GM12878 (cell line): Measurements from ENCODE around the gene SGSH. TPM values are rescaled to one million over a fixed set of nuclear protein-coding genes. Genes with fewer than 3 reads are reported as not detected.

Experiments used
- BHLHE40 ChIP-seq, 2 experiments: fragments of 450-650 bp in 1 of 2; IDR thresholded peaks; 2 replicates each; pipeline ENCODE4 v1.6.1; 2011 to 2017; ENCODE audit warnings: low read depth in 2 of 2, borderline replicate concordance in 1 of 2, improper control_type of control experiment in 1 of 2, low read length in 1 of 2, mild to moderate bottlenecking in 1 of 2
- BMI1 ChIP-seq: fragments of 450-650 bp; IDR thresholded peaks from 2 replicates; pipeline ENCODE4 v1.6.1; 2016; ENCODE audit warnings: mild to moderate bottlenecking, moderate library complexity, borderline replicate concordance
- CHD4 ChIP-seq: fragments of 200-600 bp; sonication (generic); IDR thresholded peaks from 2 replicates; pipeline ENCODE4 v1.6.1; 2016; ENCODE audit warnings: mild to moderate bottlenecking
- DPF2 ChIP-seq: fragments of 450-650 bp; IDR thresholded peaks from 2 replicates; pipeline ENCODE4 v1.6.1; 2017; ENCODE audit warnings: mild to moderate bottlenecking
- EGR1 ChIP-seq, 2 experiments: IDR thresholded peaks; 1 replicate in 1 of 2; 2 replicates in 1 of 2; pipeline ENCODE4 v1.6.1; 2011 to 2012; ENCODE audit warnings: low read depth in 2 of 2, low read length in 2 of 2, borderline replicate concordance in 1 of 2, mild to moderate bottlenecking in 1 of 2, moderate library complexity in 1 of 2
- EZH2 ChIP-seq: IDR thresholded peaks from 2 replicates; pipeline ENCODE4 v1.6.1; 2012; ENCODE audit warnings: low read depth, mild to moderate bottlenecking, control low read depth, inconsistent platforms, low read length, borderline replicate concordance; ENCODE audit not compliant: control insufficient read depth
- GATAD2B ChIP-seq: fragments of 450-650 bp; conservative IDR thresholded peaks from 2 replicates; pipeline ENCODE4 v1.6.1; 2017; ENCODE audit warnings: low read depth, mild to moderate bottlenecking, moderate library complexity
- IKZF2 ChIP-seq, 2 experiments: fragments of 450-650 bp; IDR thresholded peaks; 2 replicates each; pipeline ENCODE4 v1.6.1; 2017; ENCODE audit warnings: mild to moderate bottlenecking in 2 of 2, moderate library complexity in 2 of 2
- LARP7 ChIP-seq: fragments of 450-650 bp; IDR thresholded peaks from 2 replicates; pipeline ENCODE4 v1.6.1; 2017; ENCODE audit warnings: mild to moderate bottlenecking
- PAX5 ChIP-seq: IDR thresholded peaks from 2 replicates; pipeline ENCODE4 v1.6.1; 2011; ENCODE audit warnings: low read depth, low read length, borderline replicate concordance
- RB1 ChIP-seq: fragments of 450-650 bp; formaldehyde crosslinking; IDR thresholded peaks from 2 replicates; pipeline ENCODE4 v1.6.1; 2017; ENCODE audit warnings: mild to moderate bottlenecking, borderline replicate concordance
- SMARCA5 ChIP-seq: fragments of 450-650 bp; IDR thresholded peaks from 2 replicates; pipeline ENCODE4 v1.6.1; 2017; ENCODE audit warnings: mild to moderate bottlenecking
- STAT1 ChIP-seq: fragments of 450-650 bp; conservative IDR thresholded peaks from 2 replicates; pipeline ENCODE4 v1.6.1; 2014; ENCODE audit warnings: antibody characterized with exemption, mild to moderate bottlenecking
- TCF12 ChIP-seq: IDR thresholded peaks from 2 replicates; pipeline ENCODE4 v1.6.1; 2011; ENCODE audit warnings: low read depth, mild to moderate bottlenecking, low read length
- ZNF24 ChIP-seq: fragments of 450-650 bp; IDR thresholded peaks from 2 replicates; pipeline ENCODE4 v1.6.1; 2017; ENCODE audit warnings: antibody characterized with exemption, mild to moderate bottlenecking
- ZNF592 ChIP-seq: fragments of 450-650 bp; IDR thresholded peaks from 2 replicates; pipeline ENCODE4 v1.6.1; 2017; ENCODE audit warnings: mild to moderate bottlenecking, moderate library complexity
- ZNF622 ChIP-seq: fragments of 450-650 bp; IDR thresholded peaks from 2 replicates; pipeline ENCODE4 v1.6.1; 2017; ENCODE audit warnings: mild to moderate bottlenecking, inconsistent platforms
- ZNF687 ChIP-seq: fragments of 450-650 bp; IDR thresholded peaks from 2 replicates; pipeline ENCODE4 v1.6.1; 2017; ENCODE audit warnings: mild to moderate bottlenecking, moderate library complexity
- polyA plus RNA-seq, 11 experiments: library from polyadenylated mRNA; depleted of rRNA in 4 of 11; unstranded in 6 of 11; stranded (reverse) in 5 of 11; fragments of >200 nt; fragmentation: Nextera tagmentation in 4 of 11; fragmentation: Illumina TruSeq in 1 of 11; extraction: Ambion mirVana in 4 of 11; extraction: Trizol in 1 of 11; gene quantifications; 1 replicate in 1 of 11; 2 replicates in 10 of 11; pipeline versions ENCODE4 v1.2.1 to v1.2.3, GENCODE V29; 2011 to 2016; ENCODE audit warnings: inconsistent platforms in 2 of 11, missing spikeins in 2 of 11, low read depth in 1 of 11
- total RNA-seq, 4 experiments: library from RNA; depleted of rRNA in 3 of 4; stranded (reverse); fragments of >200 nt in 3 of 4; fragmentation: Illumina TruSeq in 1 of 4; extraction: Trizol in 1 of 4; gene quantifications; 2 replicates each; pipeline versions ENCODE4 v1.2.1 to v1.2.3, GENCODE V29; 2013 to 2021

The SGSH gene
- total and polyA plus RNA-seq, 10 of the 15 experiments (the other 5 are each of a cell fraction or from before 2014, with no cell fraction given), result 0.13 to 17.2 (median 6.0) TPM

- peak; percentile 87; the same call in 1 of the 2 replicates for TF ChIP-seq SMARCA5
- TF ChIP-seq IKZF2 (IDR thresholded peaks at IDR 0.05), result no peak
- TF ChIP-seq TCF12, result peak; percentile 31; the same call in 1 of the 2 replicates
- TF ChIP-seq STAT1, result no peak
- TF ChIP-seq RB1, result peak; percentile 76; the same call in 1 of the 2 replicates
- TF ChIP-seq ZNF24, result peak; percentile 51; the same call in 1 of the 2 replicates
- TF ChIP-seq ZNF622, result no peak
- TF ChIP-seq DPF2, result peak; percentile 90
- peak in 1 of 2 experiments; percentile 68; a peak in 2 of 4 replicates for TF ChIP-seq BHLHE40 (IDR thresholded peaks at IDR 0.05; ENCODE audit: borderline replicate concordance in 1 of 2, low read depth in 2 of 2, low read length in 1 of 2)
- no peak; a peak in 1 of 3 replicates for TF ChIP-seq EGR1 (IDR thresholded peaks at IDR 0.05; ENCODE audit: borderline replicate concordance in 1 of 2, low read depth in 2 of 2, low read length in 2 of 2)
- TF ChIP-seq BMI1, result no peak
- peak; percentile 98 for TF ChIP-seq GATAD2B
- peak; percentile 82 for TF ChIP-seq ZNF687
- no peak for TF ChIP-seq EZH2
- TF ChIP-seq CHD4, result no peak
- 0 out of 2 replicates have a peak, but pooled peaks have one; percentile 62 for TF ChIP-seq ZNF592
- no peak for TF ChIP-seq PAX5
- peak; percentile 92 for TF ChIP-seq LARP7
Measured at GRCh38 chr17:80260069-80260535, 40.0 kb upstream of the SGSH start (continued).
